ENCODE data around the gene B3GALNT1.
A peak's percentile ranks its signal among the peaks of the same experiment; 100 is the strongest.

The B3GALNT1 gene, protein sequence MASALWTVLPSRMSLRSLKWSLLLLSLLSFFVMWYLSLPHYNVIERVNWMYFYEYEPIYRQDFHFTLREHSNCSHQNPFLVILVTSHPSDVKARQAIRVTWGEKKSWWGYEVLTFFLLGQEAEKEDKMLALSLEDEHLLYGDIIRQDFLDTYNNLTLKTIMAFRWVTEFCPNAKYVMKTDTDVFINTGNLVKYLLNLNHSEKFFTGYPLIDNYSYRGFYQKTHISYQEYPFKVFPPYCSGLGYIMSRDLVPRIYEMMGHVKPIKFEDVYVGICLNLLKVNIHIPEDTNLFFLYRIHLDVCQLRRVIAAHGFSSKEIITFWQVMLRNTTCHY

DNA sequence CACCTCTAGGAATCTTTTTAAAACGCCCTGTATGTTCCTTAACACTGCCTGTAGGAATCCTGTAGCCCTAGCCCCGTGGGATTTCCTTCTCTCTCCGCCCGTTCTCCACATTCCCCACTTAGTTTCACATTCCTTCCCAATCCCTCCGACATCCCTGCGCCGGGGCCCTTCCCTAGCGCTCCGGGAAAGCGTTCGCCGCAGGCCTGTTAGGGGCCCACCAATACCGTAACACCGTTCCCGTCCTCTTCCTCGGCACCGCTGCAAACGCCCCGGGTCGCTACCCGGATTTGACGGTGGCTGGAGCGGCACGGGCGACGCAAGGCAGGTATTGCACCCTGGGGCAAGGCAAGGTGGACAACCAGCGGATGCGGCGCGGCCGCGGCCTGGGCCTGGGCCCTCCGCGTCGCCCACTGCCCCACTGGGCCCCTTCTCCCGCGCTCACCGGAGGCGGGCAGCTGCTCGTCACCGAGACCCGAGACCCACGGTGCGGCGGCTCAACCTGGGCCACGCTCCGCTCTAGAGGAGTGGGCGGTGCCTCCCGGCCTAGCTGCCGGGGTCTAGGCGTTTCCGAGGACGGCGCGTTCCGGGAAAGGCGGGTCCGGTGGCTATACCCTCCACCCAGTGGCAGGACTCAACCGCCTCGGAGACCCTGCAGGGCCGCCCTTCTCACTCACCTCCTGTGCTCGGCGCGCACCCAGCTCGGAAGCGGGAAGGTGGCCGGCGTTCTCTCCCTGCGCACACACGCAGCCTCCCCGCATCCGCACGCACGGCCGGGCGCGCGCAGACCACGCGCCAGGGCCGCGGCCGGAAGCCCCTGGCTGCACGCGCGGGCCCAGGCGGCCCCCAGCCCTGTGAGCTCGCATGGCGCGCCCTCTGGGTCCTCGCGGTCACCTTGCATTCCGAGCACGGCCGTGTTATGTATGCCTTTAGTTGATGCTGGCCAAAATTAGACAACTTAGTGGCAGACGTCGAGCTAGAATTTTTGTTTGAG lies at the start of gene B3GALNT1:
Gene B3GALNT1, minus strand, starts transcription at position 789 of the 991 bp plus-strand sequence. CDS start 18,595 bp downstream, outside the sequence.
- DNase-seq, result no peak

DNA sequence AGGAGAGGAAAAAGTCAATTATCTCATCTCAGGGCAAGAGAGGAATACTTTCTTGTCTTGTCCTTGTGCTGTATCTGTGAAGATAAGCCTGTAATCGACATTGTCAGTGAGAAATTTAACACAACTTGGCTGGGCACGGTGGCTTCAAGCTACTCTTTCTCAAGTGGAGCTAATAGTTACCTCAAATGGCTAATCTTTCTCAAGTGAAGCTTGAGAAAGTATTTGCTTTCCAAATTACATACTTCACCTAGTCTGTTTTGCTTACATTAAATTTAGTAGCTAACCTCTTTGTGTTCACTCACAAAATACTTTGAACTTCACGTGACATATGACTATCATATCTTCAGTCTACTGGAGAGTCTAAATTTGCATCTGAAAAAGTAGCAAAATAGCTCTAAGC lies 48.3 kb upstream of the B3GALNT1 start:
- DNase-seq, result no peak

DNA sequence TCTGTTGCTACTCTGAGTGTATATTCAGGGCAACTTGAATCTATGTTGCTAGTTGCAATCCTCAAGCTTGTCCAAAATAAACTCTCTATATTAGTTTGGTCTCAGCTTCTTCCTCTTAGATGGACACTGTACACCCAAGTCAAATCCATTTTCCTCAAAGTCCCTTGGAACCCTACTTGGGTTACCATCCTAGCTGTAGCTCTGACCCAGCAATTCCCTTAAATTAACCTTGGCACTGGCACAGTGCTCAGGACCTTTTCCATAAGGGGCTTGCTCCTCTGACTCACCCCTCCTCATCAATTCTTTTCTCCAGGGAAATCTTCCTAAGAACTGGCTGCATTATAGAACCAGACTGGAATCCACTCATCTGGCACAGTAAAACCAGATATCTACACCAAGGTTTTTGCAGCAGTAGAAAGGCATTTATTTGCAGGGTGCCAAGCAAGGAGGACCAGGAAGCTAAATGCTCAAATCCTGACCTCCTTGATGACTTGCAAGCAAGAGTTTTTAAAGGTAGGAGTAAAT lies 44.9 kb upstream of the B3GALNT1 start:
- no peak for DNase-seq

DNA sequence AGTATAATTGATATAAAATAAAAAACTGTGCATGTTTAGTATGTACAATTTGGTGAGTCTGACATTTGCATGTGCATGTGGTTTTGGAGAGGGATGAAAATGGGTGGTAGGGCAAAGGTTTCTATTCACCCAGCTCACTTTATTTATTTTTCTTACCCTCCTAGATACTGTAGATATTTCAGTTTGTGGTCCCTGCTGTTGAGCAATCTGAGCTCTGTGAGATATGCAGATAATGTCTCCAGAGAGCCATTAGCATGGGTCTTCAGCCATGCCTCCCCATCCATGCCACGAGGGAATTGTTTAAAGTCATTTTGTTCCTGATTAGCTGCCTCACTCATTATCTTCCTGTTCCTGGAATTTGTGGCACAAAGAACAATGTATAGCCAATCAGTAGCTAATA lies 44.4 kb upstream of the B3GALNT1 start:
- DNase-seq, result no peak

DNA sequence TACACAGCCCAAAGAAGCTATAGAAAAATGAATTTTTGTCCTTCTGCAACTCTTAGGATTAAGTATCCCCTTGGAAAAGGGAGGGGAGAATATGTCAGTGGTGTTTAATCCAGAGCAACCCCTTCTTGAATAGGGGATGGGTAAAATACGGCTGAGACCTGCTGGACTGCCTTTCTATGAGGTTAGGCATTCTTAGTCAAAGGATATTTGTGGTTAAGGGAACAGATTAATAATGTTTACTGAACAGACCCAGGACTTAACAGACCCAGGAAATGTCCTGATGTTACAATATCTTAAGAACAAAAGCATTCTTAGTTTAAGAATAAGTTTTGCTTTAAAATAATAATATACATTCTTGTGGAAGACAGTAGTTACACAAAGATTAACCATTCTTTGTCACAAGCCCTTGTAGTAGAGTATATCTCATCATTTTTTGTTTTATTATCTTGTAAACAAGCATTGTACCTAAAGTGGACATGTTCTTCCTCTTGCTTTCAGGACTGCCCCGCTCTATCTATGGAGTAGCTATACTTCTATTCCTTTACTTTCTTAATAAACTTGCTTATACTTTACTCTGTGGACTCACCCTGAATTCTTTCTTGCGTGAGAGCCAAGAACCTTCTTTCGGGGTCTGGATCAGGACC lies 43.8 kb upstream of the B3GALNT1 start:
- no peak for DNase-seq

DNA sequence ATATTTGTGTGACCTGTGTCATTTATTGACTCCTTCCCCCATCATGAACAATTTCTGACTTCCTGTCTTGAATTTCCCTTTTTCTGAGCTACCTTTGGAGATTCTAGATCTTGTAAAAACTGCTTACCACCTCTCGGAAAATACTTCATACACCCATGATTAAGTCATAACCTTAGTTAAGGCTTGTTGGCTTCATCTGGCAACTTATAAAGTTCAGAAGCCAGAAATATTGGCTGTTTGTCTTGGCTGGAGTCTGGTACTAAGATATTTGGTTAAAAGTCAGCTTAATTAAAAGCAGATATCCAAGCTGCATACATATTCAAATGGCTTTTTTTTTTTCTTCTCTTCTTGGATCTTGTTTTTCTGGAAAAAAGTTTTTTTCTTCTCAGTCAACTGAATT lies 37.3 kb upstream of the B3GALNT1 start:
- DNase-seq, result no peak

DNA sequence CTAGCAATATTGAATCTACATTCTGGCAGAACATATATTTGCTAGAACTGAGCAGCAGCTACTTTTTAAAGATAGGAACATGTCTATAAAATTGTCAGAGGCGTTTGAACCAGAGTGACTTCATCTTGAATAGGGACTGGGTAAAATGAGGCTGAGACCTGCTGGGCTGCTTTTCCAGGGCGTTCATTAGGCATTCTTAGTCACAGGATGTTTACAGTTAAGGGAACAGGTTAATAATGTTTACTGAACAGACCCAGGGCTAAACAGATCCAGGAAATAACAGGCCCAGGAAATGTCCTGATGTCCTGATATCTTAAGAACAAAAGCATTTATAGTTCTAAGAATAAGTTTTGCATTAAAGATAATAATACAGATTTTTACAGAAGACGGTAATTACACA lies 34.5 kb upstream of the B3GALNT1 start:
- no peak for DNase-seq

DNA sequence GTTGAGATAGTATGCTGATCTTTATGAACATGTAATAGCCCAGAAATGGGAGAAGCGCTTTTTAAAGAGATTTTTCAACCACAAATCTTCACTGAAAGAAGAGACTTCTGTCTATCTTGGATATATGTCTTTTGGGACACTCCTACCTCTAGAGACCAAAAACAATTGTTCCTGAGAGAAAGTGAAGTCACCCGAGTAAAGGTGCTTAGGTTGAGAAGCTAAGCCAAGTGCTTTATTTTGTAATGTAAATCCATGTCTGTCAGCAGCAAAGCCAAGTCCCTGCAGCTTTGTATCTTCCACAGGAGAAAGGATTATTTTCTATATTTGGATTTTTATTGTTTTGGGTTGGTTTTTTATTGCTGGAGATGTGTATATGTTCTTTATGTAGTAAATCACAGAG lies 32.1 kb upstream of the B3GALNT1 start:
- DNase-seq, result no peak

DNA sequence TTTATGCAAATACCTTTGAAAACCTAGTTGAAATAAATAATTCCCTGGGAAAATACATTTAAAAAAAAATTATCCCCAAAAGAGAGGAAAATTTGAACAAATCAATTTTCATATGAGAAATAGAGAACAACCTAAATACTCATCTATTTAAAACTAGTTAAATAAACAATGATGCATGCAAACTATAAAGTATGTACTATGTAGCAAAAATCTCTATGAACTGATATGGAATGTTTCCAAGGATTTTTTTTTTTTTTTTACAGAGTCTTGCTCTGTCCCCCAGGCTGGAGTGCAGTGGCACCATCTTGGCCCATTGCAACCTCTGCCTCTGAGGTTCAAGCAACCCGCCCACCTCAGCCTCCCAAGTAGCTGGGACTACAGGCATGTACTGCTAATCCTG lies 27.2 kb upstream of the B3GALNT1 start:
- DNase-seq, result no peak

DNA sequence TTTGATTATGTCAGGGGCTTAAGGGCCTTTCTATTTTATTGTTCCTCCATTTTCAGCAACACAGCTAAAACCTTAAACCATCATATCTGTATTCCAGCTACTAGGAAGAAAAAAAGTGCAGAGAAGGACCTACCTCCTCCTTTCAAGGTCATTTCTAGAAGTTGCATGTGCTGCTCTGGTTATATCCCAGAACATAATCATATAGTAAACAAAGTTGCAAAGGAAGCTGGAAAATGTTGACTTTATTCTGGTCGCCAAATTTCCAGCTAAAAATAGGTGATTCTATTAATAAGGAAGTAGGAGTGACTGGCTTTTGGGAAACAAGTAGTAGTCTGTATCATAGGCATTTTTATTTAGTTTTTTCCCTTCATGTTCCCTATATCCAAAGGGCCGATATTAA lies 21.3 kb upstream of the B3GALNT1 start:
- no peak for DNase-seq

DNA sequence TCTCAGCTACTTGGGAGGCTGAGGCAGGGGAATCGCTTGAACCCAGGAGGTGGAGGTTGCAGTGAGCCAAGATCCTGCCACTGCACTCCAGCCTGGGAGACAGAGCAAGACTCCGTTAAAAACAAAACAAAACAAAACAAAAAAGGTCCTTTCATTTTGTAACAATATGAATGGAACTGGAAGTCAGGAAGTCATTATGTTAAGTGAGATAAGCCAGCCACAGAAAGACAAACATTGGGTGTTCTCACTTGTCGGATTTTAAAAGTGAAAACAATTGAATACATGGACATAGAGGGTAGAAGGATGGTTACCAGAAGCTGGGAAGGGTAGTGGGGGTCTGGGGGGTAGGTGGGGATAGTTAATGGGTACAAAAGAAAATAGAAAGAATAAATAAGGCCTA lies 12.5 kb upstream of the B3GALNT1 start:
- DNase-seq, result no peak

DNA sequence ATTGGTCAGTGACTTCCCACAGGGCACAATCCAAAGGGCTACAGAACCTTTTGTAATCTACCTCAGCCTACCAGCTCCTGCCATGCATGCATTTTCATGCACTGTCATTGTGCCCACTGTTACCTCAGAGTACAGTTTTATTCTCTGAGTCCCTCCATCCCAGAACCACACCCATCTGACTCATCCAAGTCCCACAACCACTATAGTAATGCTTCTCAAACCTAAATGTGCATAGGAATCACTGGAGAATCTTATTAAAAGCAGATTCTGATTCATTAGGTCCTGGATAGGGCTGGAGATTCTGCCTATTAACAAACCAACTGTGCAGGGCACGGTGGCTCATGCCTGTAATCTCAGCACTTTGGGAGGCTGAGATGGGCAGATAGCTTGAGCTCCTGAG lies 3.7 kb upstream of the B3GALNT1 start:
- DNase-seq, result no peak

DNA sequence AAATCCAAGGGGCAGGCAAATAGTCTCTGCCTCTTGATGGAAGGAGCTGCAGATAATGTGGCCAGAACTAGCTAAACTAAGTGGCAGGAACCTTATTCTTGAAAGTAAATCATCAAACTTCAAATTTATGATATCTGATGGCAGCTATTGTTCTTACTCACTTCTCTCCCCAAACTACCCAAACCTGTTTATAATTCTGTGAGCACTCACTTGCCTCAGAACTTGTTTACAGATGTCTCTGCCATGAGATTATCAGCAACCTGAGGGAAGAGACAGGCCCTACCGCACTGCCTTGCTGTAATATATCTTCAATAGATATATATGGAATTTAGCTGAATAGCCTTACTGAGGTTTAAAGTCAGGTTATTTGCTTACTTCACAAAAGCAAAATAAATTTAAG lies 2.2 kb upstream of the B3GALNT1 start:
- no peak for DNase-seq

DNA sequence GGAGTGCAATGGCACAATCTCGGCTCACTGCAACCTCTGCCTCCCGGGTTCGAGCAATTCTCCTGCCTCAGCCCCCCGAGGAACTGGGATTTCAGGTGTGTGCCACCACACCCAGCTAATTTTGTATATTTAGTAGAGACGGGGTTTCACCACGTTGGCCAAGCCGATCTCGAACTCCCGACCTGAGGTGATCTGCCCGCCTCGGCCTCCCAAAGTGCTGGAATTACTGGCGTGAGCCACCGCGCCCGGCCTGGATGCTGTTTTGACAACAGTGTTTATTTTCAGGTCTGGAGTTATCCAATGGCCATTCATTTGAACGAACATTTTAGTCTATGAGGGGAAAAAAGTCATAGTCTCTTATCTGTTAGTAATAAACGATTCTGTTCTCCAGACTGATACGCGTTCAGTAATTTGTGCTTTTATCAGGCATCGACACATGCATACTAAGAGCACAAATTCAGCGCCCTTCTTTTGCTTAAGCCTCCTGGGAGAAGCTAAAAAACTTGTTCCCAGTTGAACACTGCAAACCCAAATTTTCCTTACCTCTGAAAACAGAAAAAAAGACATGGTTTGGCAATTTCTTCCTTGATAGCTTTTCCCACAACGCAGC lies 1.3 kb downstream of the B3GALNT1 start:
- DNase-seq, result no peak

DNA sequence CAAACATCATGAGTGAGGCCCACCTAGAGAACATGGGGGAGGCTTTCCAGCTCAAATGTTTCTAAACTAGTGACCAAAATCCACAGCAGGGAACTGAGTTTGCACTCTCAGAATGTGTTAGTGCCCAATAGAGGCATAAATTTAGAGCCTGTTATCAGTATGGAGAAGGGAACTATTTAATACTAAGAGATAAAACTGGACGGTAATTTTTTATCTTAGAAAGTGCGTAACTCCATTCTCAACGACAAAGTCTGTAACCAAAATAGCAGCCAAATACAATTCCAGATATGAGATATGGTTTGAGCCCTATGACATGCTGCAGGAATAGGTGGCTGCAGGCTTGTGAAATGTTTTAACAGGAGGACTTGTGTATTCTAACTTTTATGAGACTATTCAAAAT lies 3.5 kb downstream of the B3GALNT1 start:
- DNase-seq, result no peak

DNA sequence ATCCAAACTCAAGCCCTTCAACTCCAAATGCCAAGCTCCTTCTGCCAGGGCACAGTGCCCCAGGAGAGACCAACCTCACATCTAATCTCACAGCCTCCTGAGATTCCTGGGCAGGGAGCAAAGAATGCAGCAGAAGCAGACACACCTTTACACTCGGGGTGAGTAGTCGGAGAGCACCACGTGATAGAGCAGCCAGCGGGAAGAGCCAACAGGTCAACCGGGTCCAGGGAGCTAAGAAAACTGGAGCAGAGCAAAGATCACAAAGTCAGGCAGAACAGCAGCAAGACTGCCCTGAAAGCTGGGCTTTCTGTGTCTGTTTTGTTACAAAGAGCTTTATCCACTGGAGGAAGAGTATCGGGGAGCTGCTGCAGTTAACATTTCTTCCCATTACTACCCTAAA lies 4.2 kb downstream of the B3GALNT1 start:
- no peak for DNase-seq

DNA sequence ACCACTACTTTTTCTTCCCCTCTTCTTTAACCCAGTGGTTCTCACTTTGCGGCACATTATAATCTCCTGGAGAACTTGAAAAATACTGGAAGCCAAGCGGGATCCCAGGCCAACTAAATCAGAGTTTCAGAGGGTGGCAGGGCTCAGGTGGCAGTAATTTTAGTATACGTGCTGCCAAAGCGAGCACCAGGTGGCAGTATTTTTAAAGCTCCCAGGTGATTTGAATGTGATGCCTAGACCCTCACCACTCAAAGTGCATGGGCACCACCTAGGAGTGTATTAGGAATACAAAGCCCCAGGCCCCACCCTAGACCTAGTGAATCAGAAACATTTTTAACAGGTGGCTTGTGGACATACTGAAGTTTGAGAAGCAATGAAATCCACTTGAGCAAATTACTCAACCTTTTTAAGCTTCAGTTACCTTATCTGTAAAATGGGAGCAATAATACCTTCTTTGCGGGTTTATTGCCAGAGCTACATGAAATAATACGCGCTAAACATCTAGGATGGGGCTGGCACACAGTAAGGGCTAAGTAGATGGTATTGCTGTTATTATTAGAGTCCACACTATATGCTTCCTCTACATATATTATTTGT lies 8.3 kb downstream of the B3GALNT1 start:
- DNase-seq, result peak; percentile 20

DNA sequence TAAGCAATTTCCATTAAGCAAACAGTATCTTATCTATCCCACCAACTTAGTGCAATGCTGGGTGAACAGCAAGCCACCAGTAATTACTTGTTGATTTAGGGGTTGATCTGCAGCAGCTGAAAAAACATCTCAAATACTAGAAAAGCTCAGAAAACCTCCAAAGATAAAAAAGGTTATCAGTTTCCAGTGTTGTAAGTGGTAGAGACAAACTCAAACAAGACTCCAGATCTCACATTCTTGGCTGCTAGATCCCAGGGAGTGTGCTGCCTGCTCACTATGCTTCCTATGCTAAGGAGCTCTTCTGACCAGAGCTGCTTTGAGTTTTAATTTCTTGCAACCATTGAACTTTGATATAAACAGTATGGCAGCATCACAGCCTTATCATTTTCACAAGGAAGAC lies 11.3 kb downstream of the B3GALNT1 start:
- DNase-seq, result no peak

DNA sequence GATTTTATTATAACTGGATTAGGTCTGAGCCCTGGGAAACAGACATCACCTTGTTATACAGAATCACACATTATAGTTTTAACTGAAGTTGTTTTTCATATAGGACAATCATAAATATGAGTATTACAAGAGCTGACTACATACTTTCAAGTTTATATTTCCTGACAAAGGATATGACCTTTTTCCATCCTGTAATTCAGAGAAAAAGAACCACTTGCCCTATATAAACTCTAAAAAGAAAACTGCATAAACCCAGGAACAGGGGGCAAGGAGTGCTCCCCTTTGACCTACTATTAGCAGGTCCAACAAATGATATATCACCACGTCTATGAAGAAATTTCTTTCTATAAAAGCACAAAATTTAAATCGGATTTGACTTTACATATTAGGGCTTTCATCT lies 20.9 kb downstream of the B3GALNT1 start:
- DNase-seq, result no peak

DNA sequence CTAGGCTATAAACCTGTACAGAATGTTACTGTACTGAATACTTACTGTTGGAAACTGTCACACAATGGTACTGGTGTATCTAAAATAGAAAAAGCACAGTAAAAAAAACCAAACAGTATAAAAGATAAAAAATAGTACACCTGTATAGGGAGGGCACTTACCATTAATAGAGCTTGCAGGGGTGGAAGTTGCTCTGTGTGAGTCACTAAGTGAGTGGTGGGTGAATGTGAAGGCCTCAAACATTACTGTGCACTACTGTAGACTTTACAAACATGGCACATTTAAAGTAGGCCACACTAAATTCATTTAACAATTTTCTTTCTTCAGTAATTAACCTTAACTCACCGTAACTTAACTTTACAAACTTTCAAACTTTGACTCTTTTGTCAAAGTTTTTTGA lies 22.0 kb downstream of the B3GALNT1 start:
- no peak for DNase-seq

DNA sequence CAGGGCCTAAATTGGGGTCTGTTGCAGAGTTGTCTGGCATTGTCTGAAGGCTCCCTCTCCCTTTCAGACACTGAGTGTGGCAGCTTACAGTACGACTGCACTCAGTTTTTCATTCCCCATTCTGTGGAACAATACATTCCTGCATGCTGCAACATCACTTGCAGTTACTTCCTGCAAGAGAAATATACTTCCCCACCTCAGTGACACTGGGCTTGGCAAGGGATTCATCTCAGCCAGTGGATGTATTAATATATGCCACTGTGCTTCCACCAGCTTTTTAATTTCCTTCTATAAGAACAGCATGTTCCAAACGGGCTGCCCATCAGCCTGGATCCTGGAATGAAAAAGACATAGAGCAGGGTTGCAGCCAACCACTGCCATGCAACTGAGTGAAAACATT lies 23.1 kb downstream of the B3GALNT1 start:
- no peak for DNase-seq

DNA sequence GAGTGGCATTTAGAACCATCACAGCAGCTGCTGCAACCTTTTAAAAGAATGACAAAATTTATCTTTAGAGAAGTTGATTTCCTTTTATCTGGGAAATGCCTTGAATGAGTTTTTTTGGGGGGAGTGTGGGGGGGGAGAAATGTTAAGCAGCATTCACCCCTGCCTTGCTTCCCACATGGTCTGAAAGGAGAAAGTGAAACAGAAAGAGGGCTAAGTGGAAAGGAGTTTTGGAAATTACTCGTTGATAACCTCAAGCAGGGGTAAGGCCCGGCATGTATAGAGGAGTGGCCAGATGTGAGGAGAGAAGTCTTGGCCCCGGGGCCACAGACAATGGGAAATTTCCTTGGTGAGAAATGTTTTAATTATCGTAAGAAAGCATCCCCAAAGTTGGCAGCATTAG lies 23.5 kb downstream of the B3GALNT1 start:
- no peak for DNase-seq

DNA sequence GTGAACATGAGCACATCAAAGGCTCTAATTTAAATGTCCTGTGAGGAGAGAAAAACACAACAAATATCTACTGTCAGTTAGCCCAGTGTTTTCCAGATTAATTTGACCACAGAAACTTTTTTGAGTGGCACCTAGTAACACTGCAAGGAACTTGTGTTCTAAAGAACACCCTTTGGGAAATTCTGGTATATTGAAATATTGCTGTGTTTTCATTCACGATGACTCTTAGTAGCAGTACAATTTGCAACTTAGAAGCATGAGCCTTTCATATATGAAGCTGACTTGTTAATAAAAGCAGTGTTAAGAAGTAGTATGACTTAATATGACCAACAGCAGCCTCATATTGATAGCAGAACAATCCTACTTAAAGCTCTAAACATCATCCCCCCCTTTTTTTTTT lies 32.0 kb downstream of the B3GALNT1 start:
- no peak for DNase-seq
